Measurements from ENCODE around the gene FAM107B. TPM values are rescaled to one million over a fixed set of nuclear protein-coding genes. Genes with fewer than 3 reads are reported as not detected.
A peak's percentile ranks its signal among the peaks of the same experiment; 100 is the strongest.

Gene FAM107B
- total and polyA plus RNA-seq, 2 of the 13 experiments (the other 11 are each of a cell fraction or from before 2014, with no cell fraction given) = 15.7 to 24.8 TPM

DNA sequence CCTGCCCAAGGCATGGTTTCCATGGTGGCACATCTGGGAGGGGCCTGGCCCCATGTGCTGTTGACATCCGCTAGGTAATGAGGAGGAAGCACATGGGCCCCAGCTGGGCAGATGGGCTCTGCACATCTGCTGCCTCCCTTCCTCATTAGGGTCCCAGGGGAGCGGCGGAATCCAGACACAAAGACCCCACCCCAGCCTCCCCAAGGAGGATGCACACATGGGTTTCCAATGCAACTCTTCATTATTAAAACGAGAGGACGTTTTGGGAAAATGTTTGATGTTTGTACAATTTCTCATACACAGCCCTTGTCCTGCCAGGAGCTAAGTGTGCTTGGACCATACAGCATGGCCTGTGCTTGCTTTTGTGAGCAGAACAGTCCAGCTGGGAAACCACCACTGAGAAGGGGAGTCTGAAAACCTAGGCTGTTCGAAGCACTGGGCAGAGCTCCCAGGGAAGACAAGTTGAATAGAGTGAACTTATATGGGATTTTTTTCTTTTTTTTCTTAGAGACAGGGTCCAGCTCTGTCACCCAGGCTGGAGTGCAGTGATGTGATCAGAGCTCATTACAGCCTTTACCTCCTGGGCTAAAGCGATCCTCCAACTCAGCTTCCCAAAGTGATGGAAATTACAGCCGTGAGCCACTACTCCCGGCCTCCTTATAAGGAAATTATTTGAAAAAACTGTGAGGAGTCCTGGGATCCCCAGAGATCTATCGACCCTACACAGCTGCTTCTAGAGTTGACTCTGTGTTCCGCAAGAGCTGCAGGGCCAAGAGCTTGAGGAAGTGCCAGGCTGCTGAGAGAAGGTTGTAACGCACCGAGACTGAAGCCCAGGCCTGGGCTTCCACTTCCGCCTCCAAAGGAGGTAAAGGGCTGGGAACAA lies 23.4 kb downstream of the FAM107B start:
- intact Hi-C loops (cut with micrococcal nuclease; ENCODE audit: unreplicated experiment) = no loop called here
- no peak overlapping the region for H3K4me3 ChIP-seq (replicated peaks in 1 of 3; ENCODE audit: insufficient read depth in 1 of 3, low read depth in 2 of 3, low read length in 3 of 3)
- 65% methylated on average over 14 of the region's 14 CpGs for WGBS (ENCODE audit: low lambda C conversion rate)
- no TSS peak for BruUV-seq (replicated peaks)
- DNase-seq (ENCODE audit: low spot score) (no peak), ATAC-seq (no peak), FAIRE-seq (no peak)
- H3K79me2 ChIP-seq (ENCODE audit: insufficient read depth, low read length) = no peaks in the 10 kb centered on the region
- H3K4me1 ChIP-seq (ENCODE audit: insufficient read depth, low read length) = peaks cover 10% of the 10 kb centered on the region
- ChIA-PET CTCF (ENCODE audit: low intra/inter-chr PET ratio, low total read pairs) (no interaction called here), POLR2A (no interaction called here)
- no peaks in the 10 kb centered on the region for H3K9me3 ChIP-seq (ENCODE audit: low read length)
- 0 out of 5 replicates have a peak, but pooled peaks cover 0 to 4% of the 10 kb centered on the region in 2 experiments for H3K27me3 ChIP-seq (ENCODE audit: control insufficient read depth in 1 of 2, insufficient read depth in 2 of 2, low read length in 2 of 2)
- no peak overlapping the region for H3K4me2 ChIP-seq (ENCODE audit: low read depth, low read length)
- H3K36me3 ChIP-seq (replicated peaks in 1 of 2; ENCODE audit: control insufficient read depth in 1 of 2, insufficient read depth in 2 of 2, low read length in 2 of 2) = no peaks in the 10 kb centered on the region
- H2AFZ ChIP-seq (ENCODE audit: low read length) = no peak overlapping the region
- no peak overlapping the region for H3K27ac ChIP-seq (ENCODE audit: extremely low read length, insufficient read depth, low read length)
- in situ Hi-C loops (cut with HindIII; ENCODE audit: extremely low pct_ligation_motif_present, low pct_unique_long_range_greater_than_20kb) = no loop called here
- no peak overlapping the region for H3K9ac ChIP-seq (ENCODE audit: insufficient read depth, low read depth, low read length)
- H4K20me1 ChIP-seq (ENCODE audit: insufficient read depth, low read length) = no peaks in the 10 kb centered on the region
- TF ChIP-seq, protein P1, sequence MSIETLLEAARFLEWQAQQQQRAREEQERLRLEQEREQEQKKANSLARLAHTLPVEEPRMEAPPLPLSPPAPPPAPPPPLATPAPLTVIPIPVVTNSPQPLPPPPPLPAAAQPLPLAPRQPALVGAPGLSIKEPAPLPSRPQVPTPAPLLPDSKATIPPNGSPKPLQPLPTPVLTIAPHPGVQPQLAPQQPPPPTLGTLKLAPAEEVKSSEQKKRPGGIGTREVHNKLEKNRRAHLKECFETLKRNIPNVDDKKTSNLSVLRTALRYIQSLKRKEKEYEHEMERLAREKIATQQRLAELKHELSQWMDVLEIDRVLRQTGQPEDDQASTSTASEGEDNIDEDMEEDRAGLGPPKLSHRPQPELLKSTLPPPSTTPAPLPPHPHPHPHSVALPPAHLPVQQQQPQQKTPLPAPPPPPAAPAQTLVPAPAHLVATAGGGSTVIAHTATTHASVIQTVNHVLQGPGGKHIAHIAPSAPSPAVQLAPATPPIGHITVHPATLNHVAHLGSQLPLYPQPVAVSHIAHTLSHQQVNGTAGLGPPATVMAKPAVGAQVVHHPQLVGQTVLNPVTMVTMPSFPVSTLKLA (IDR thresholded peaks at IDR 0.05) = 0 out of 2 replicates have a peak, but pooled peaks have one; percentile 3
- TF ChIP-seq, protein P2, sequence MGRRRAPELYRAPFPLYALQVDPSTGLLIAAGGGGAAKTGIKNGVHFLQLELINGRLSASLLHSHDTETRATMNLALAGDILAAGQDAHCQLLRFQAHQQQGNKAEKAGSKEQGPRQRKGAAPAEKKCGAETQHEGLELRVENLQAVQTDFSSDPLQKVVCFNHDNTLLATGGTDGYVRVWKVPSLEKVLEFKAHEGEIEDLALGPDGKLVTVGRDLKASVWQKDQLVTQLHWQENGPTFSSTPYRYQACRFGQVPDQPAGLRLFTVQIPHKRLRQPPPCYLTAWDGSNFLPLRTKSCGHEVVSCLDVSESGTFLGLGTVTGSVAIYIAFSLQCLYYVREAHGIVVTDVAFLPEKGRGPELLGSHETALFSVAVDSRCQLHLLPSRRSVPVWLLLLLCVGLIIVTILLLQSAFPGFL (CRISPR knock-in tag; IDR thresholded peaks at IDR 0.05) = no peak
